Fibroblast of lung (primary cell): ENCODE data around the gene NCAM2. TPM values are rescaled to one million over a fixed set of nuclear protein-coding genes. Genes with fewer than 3 reads are reported as not detected.
A peak's percentile ranks its signal among the peaks of the same experiment; 100 is the strongest.

Experiments
- DNase-seq, 2 donors: peaks; one replicate each; pipeline versions ENCODE4 v3.0.0 to v3.0.0-alpha.2; 2010; ENCODE audit warnings: low read depth in 2 of 2
- H2AFZ ChIP-seq: 2 replicates; pipeline ENCODE4 v1.5.1; 2012; ENCODE audit warnings: low read length, control low read depth, inconsistent platforms
- H3K27ac ChIP-seq: 2 replicates; pipeline ENCODE4 v1.5.1; 2011; ENCODE audit warnings: low read length, control low read depth; ENCODE audit not compliant: insufficient read depth
- H3K27me3 ChIP-seq: 2 replicates; pipeline ENCODE4 v1.5.1; 2011; ENCODE audit warnings: mild to moderate bottlenecking, low read length; ENCODE audit not compliant: control insufficient read depth, insufficient read depth
- H3K36me3 ChIP-seq: 2 replicates; pipeline ENCODE4 v1.5.1; 2011; ENCODE audit warnings: low read length; ENCODE audit not compliant: control insufficient read depth, insufficient read depth
- H3K4me1 ChIP-seq: 2 replicates; pipeline ENCODE4 v1.5.1; 2011; ENCODE audit warnings: low read length; ENCODE audit not compliant: control insufficient read depth, insufficient read depth; ENCODE audit errors: extremely low read depth
- H3K4me2 ChIP-seq: 2 replicates; pipeline ENCODE4 v1.5.1; 2011; ENCODE audit warnings: low read length, control low read depth; ENCODE audit not compliant: insufficient read depth; ENCODE audit errors: extremely low read depth
- H3K4me3 ChIP-seq, 4 experiments: fragments of 200-600 bp in 1 of 4; sonication (generic) in 1 of 4; replicated peaks in 1 of 4; 2 replicates each; pipeline ENCODE4 v1.5.1; 2011 to 2016; ENCODE audit warnings: low read length in 4 of 4, low read depth in 3 of 4, mild to moderate bottlenecking in 3 of 4, control low read depth in 2 of 4, inconsistent platforms in 1 of 4, mixed read lengths in 1 of 4; ENCODE audit not compliant: insufficient read depth in 1 of 4; ENCODE audit errors: control extremely low read depth in 1 of 4
- H3K79me2 ChIP-seq: 2 replicates; pipeline ENCODE4 v1.5.1; 2012; ENCODE audit warnings: mild to moderate bottlenecking, low read length, inconsistent platforms; ENCODE audit not compliant: control insufficient read depth, insufficient read depth
- H3K9ac ChIP-seq: 2 replicates; pipeline ENCODE4 v1.5.1; 2011; ENCODE audit warnings: mild to moderate bottlenecking, low read length, control low read depth; ENCODE audit not compliant: insufficient read depth
- H3K9me3 ChIP-seq: 2 replicates; pipeline ENCODE4 v1.5.1; 2012; ENCODE audit warnings: low read depth, low read length; ENCODE audit not compliant: control insufficient read depth, insufficient read depth
- H4K20me1 ChIP-seq: 2 replicates; pipeline ENCODE4 v1.5.1; 2011; ENCODE audit warnings: low read length; ENCODE audit not compliant: control insufficient read depth, insufficient read depth; ENCODE audit errors: extremely low read depth
- CTCF ChIP-seq, 2 donors: IDR thresholded peaks in 1 of 2; conservative IDR thresholded peaks in 1 of 2; 1 replicate in 1 of 2; 2 replicates in 1 of 2; pipeline ENCODE4 v1.5.1; 2011 to 2012; ENCODE audit warnings: low read length in 2 of 2, control low read depth in 1 of 2, inconsistent platforms in 1 of 2, low read depth in 1 of 2, mild to moderate bottlenecking in 1 of 2
- EZH2 ChIP-seq: IDR thresholded peaks from 2 replicates; pipeline ENCODE4 v1.5.1; 2012; ENCODE audit warnings: low read length, control low read depth, mild to moderate bottlenecking; ENCODE audit errors: missing control alignments
- polyA plus RNA-seq, 2 donors: library from polyadenylated mRNA; depleted of rRNA in 1 of 2; stranded (reverse) in 1 of 2; unstranded in 1 of 2; fragments of >200 nt; gene quantifications; 2 replicates each; pipeline ENCODE4 v1.2.1, GENCODE V29; 2011 to 2012; ENCODE audit warnings: missing spikeins in 1 of 2
- total RNA-seq: library from RNA; depleted of rRNA; stranded (reverse); fragments of >200 nt; gene quantifications from 2 replicates; pipeline ENCODE4 v1.2.1, GENCODE V29; 2014

NCAM2 gene
- total and polyA plus RNA-seq, 2 donors (not counting 1 experiment from before 2014, with no cell fraction given), result 5.6 to 11.1 TPM

GRCh38 chr21:21367583-21367982 is 369.4 kb downstream of the NCAM2 start:
- Histone ChIP-seq H4K20me1 (no peaks in the 10 kb centered on the region), H3K27me3 (no peaks in the 10 kb centered on the region), H3K4me1 (no peaks in the 10 kb centered on the region), H3K4me2 (no peak overlapping the region), H3K36me3 (no peaks in the 10 kb centered on the region), H3K9ac (no peak overlapping the region), H2AFZ (no peak overlapping the region), H3K4me3 (no peak overlapping the region), H3K27ac (no peak overlapping the region), H3K79me2 (no peaks in the 10 kb centered on the region), H3K9me3 (no peaks in the 10 kb centered on the region)
- TF ChIP-seq EZH2 (no peak), CTCF (conservative IDR thresholded peaks at IDR 0.05 in 1 of 2, IDR thresholded peaks at IDR 0.05 in 1 of 2; ENCODE audit: low read depth in 1 of 2, low read length in 2 of 2) (no peak)
- DNase-seq, result no peak

GRCh38 chr21:21373969-21374368 is 375.8 kb downstream of the NCAM2 start:
- no peaks in the 10 kb centered on the region for H3K36me3 ChIP-seq
- DNase-seq, result peak in 1 of 2 donors; percentile 37
- no peak overlapping the region for H3K4me2 ChIP-seq
- no peak overlapping the region for H3K4me3 ChIP-seq
- H3K79me2 ChIP-seq, result no peaks in the 10 kb centered on the region
- H3K4me1 ChIP-seq, result no peaks in the 10 kb centered on the region
- H3K9me3 ChIP-seq, result no peaks in the 10 kb centered on the region
- TF ChIP-seq EZH2 (no peak), CTCF (conservative IDR thresholded peaks at IDR 0.05 in 1 of 2, IDR thresholded peaks at IDR 0.05 in 1 of 2; ENCODE audit: low read depth in 1 of 2, low read length in 2 of 2) (peak in 1 of 2 donors; percentile 34)
- H3K9ac ChIP-seq, result no peak overlapping the region
- H2AFZ ChIP-seq, result no peak overlapping the region
- no peaks in the 10 kb centered on the region for H4K20me1 ChIP-seq
- H3K27ac ChIP-seq, result no peak overlapping the region
- no peaks in the 10 kb centered on the region for H3K27me3 ChIP-seq

- DNase-seq, result peak; percentile 16 to 50
- TF ChIP-seq EZH2, result no peak
- no peak for TF ChIP-seq CTCF (conservative IDR thresholded peaks at IDR 0.05 in 1 of 2, IDR thresholded peaks at IDR 0.05 in 1 of 2; ENCODE audit: low read depth in 1 of 2, low read length in 2 of 2)
- Histone ChIP-seq H2AFZ (no peak overlapping the region), H3K4me3 (no peak overlapping the region), H3K9me3 (no peaks in the 10 kb centered on the region), H3K36me3 (no peaks in the 10 kb centered on the region), H3K79me2 (no peaks in the 10 kb centered on the region), H3K9ac (no peak overlapping the region), H3K4me1 (no peaks in the 10 kb centered on the region), H4K20me1 (no peaks in the 10 kb centered on the region), H3K4me2 (no peak overlapping the region), H3K27ac (no peak overlapping the region), H3K27me3 (no peaks in the 10 kb centered on the region)
These were observed 384.9 kb downstream of the NCAM2 start for GRCh38 chr21:21383126-21383525.
